ENCODE data around the gene NOC2L. TPM values are rescaled to one million over a fixed set of nuclear protein-coding genes. Genes with fewer than 3 reads are reported as not detected.

NOC2L gene
- total and polyA plus RNA-seq, 9 of the 15 experiments (the other 6 are each of a cell fraction or from before 2014, with no cell fraction given) = 4.0 to 410 (median 200) TPM

DNA sequence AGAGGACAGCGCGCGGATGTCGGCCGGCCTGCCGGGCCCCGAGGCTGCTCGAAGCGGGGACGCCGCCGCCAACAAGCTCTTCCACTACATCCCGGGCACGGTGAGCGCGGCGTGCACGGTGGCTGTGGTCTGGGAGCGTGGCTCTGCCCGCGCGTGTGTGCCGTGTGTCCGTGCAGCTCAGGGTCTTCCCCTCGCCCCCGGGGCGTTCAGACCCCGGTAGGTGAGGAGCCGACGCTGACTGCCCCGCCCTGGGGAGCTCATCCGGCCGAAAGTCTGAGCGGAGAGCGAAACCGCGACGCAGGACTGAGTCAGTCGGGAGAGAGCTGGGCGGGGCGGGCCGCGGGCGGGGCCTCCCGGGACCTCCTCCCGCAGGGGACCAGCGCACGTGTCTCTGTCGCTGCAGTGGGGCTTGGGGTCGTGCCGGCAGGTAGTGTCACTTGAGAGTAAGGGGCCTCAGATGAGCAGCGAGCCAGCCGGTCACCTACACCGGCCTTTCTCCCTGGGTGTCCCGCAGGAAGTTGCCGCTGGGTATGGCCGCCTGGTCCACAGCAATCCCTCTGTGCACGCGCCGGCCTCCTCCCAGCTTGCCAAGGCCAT, 7.7 kb upstream of the NOC2L start (continued):
- TF ChIP-seq NR4A1 (CRISPR knock-in tag; IDR thresholded peaks at IDR 0.05) (no peak), NR4A1 (tag; IDR thresholded peaks at IDR 0.05) (no peak), ZNF384 (IDR thresholded peaks at IDR 0.05; ENCODE audit: low read depth, low read length) (no peak), NBN (IDR thresholded peaks at IDR 0.05; ENCODE audit: low read depth) (no peak), CSDE1 (IDR thresholded peaks at IDR 0.05) (no peak), SP1 (CRISPR knock-in tag; IDR thresholded peaks at IDR 0.05) (peak; percentile 73; the same call in 1 of the 2 replicates), IFI16 (CRISPR knock-in tag; IDR thresholded peaks at IDR 0.05) (no peak), NR2F6 (CRISPR knock-in tag; IDR thresholded peaks at IDR 0.05) (no peak), IRF1 (CRISPR knock-in tag; IDR thresholded peaks at IDR 0.05; ENCODE audit: borderline replicate concordance) (no peak), KAT2B (IDR thresholded peaks at IDR 0.05; ENCODE audit: low read depth, low read length) (no peak), NCOA6 (IDR thresholded peaks at IDR 0.05) (no peak), ID3 (CRISPR knock-in tag; IDR thresholded peaks at IDR 0.05) (no peak), ID3 (tag; IDR thresholded peaks at IDR 0.05) (0 out of 2 replicates have a peak, but pooled peaks have one; percentile 21), MTA1 (IDR thresholded peaks at IDR 0.05; ENCODE audit: borderline replicate concordance) (no peak), SRF (CRISPR knock-in tag; IDR thresholded peaks at IDR 0.05) (peak in 1 of 2 experiments; percentile 62; a peak in 2 of 4 replicates)
- TF ChIP-seq, protein P1, sequence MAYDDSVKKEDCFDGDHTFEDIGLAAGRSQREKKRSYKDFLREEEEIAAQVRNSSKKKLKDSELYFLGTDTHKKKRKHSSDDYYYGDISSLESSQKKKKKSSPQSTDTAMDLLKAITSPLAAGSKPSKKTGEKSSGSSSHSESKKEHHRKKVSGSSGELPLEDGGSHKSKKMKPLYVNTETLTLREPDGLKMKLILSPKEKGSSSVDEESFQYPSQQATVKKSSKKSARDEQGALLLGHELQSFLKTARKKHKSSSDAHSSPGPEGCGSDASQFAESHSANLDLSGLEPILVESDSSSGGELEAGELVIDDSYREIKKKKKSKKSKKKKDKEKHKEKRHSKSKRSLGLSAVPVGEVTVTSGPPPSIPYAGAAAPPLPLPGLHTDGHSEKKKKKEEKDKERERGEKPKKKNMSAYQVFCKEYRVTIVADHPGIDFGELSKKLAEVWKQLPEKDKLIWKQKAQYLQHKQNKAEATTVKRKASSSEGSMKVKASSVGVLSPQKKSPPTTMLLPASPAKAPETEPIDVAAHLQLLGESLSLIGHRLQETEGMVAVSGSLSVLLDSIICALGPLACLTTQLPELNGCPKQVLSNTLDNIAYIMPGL (CRISPR knock-in tag; IDR thresholded peaks at IDR 0.05) = no peak
- TF ChIP-seq, protein P2, sequence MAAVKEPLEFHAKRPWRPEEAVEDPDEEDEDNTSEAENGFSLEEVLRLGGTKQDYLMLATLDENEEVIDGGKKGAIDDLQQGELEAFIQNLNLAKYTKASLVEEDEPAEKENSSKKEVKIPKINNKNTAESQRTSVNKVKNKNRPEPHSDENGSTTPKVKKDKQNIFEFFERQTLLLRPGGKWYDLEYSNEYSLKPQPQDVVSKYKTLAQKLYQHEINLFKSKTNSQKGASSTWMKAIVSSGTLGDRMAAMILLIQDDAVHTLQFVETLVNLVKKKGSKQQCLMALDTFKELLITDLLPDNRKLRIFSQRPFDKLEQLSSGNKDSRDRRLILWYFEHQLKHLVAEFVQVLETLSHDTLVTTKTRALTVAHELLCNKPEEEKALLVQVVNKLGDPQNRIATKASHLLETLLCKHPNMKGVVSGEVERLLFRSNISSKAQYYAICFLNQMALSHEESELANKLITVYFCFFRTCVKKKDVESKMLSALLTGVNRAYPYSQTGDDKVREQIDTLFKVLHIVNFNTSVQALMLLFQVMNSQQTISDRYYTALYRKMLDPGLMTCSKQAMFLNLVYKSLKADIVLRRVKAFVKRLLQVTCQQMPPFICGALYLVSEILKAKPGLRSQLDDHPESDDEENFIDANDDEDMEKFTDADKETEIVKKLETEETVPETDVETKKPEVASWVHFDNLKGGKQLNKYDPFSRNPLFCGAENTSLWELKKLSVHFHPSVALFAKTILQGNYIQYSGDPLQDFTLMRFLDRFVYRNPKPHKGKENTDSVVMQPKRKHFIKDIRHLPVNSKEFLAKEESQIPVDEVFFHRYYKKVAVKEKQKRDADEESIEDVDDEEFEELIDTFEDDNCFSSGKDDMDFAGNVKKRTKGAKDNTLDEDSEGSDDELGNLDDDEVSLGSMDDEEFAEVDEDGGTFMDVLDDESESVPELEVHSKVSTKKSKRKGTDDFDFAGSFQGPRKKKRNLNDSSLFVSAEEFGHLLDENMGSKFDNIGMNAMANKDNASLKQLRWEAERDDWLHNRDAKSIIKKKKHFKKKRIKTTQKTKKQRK (IDR thresholded peaks at IDR 0.05; ENCODE audit: borderline replicate concordance, low read depth, low read length) = no peak
- TF ChIP-seq, protein P3, sequence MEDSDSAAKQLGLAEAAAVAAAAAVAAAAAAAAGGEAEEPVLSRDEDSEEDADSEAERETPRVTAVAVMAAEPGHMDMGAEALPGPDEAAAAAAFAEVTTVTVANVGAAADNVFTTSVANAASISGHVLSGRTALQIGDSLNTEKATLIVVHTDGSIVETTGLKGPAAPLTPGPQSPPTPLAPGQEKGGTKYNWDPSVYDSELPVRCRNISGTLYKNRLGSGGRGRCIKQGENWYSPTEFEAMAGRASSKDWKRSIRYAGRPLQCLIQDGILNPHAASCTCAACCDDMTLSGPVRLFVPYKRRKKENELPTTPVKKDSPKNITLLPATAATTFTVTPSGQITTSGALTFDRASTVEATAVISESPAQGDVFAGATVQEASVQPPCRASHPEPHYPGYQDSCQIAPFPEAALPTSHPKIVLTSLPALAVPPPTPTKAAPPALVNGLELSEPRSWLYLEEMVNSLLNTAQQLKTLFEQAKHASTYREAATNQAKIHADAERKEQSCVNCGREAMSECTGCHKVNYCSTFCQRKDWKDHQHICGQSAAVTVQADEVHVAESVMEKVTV (CRISPR knock-in tag; IDR thresholded peaks at IDR 0.05) = no peak
